K562 (cell line): ENCODE measurements around the gene NLGN4X. TPM values are rescaled to one million over a fixed set of nuclear protein-coding genes. Genes with fewer than 3 reads are reported as not detected.

ENCODE experiments used
- ATAC-seq: fragments of 200-7000 bp; cut with Tn5 transposase; 3 replicates; pipeline ENCODE4 v1.9.1; 2020; ENCODE audit warnings: moderate library complexity
- BruUV-seq: library from RNA; stranded (reverse); fragments of 400-500 nt; replicated peaks from 2 replicates; lab custom pipeline; 2021; lab: Mats Ljungman, UMichigan
- CTCF ChIA-PET: fragments of 300-600 bp; formaldehyde crosslinking; extraction: SDS; loops from one replicate; lab custom pipeline; 2021; ENCODE audit warnings: low intra/inter-chr PET ratio; lab: Yijun Ruan, JAX
- POLR2A ChIA-PET: fragments of 300-600, 350-650 bp; sonication (Branson Sonifier 250); formaldehyde crosslinking; extraction: SDS; loops from one replicate; lab custom pipeline; 2021; ENCODE audit warnings: antibody characterized with exemption, inconsistent platforms; lab: Yijun Ruan, JAX
- DNase-seq, 4 experiments: peaks; one replicate each; pipeline versions ENCODE4 v3.0.0 to v3.0.0-alpha.2; 2011 to 2018; ENCODE audit warnings: low spot score in 3 of 4, mixed read lengths in 3 of 4; ENCODE audit errors: extremely low read depth in 1 of 4
- FAIRE-seq: peaks from 2 replicates; lab custom pipeline; 2011; peaks lifted over from hg19 to GRCh38; lab: Jason Lieb, UNC
- H2AFZ ChIP-seq: 2 replicates; pipeline ENCODE4 v1.6.0; 2011; ENCODE audit warnings: low read depth, low read length, control low read depth, inconsistent platforms
- H3K27ac ChIP-seq: fragments of 200-600 bp; 3 replicates; pipeline ENCODE4 v1.8.0; 2011; ENCODE audit warnings: low read depth, mild to moderate bottlenecking, control low read depth, inconsistent platforms, low read length, moderate library complexity, mixed read lengths; ENCODE audit errors: extremely low read depth
- H3K27me3 ChIP-seq, 2 experiments: fragments of 300-600 bp in 1 of 2; 2 replicates in 1 of 2; 3 replicates in 1 of 2; pipeline versions ENCODE4 v1.6.0 to v1.8.0; 2011; ENCODE audit warnings: inconsistent platforms in 2 of 2, low read length in 2 of 2, mild to moderate bottlenecking in 1 of 2, mixed read lengths in 1 of 2, moderate library complexity in 1 of 2; ENCODE audit not compliant: control insufficient read depth in 2 of 2, insufficient read depth in 2 of 2
- H3K36me3 ChIP-seq: fragments of 300-600 bp; 3 replicates; pipeline ENCODE4 v1.8.0; 2011; ENCODE audit warnings: mild to moderate bottlenecking, low read length, inconsistent platforms; ENCODE audit not compliant: control insufficient read depth, insufficient read depth
- H3K4me1 ChIP-seq, 2 experiments: fragments of 200-600 bp in 1 of 2; replicated peaks in 1 of 2; 2 replicates in 1 of 2; 3 replicates in 1 of 2; pipeline versions ENCODE4 v1.5.1 to v1.8.0; 2011; ENCODE audit warnings: inconsistent platforms in 2 of 2, low read length in 2 of 2, mild to moderate bottlenecking in 1 of 2, mixed read lengths in 1 of 2, moderate library complexity in 1 of 2; ENCODE audit not compliant: control insufficient read depth in 2 of 2, insufficient read depth in 2 of 2
- H3K4me2 ChIP-seq: 2 replicates; pipeline ENCODE4 v1.6.1; 2011; ENCODE audit warnings: low read length, control low read depth, inconsistent platforms, mixed read lengths; ENCODE audit not compliant: insufficient read depth
- H3K4me3 ChIP-seq: fragments of 200-600 bp; sonication (generic), shearing (Covaris generic); 2 replicates; pipeline ENCODE4 v1.5.1; 2016; ENCODE audit warnings: control low read depth, inconsistent platforms
- H3K79me2 ChIP-seq: fragments of 200-600 bp; 3 replicates; pipeline ENCODE4 v1.8.0; 2011; ENCODE audit warnings: low read length, inconsistent platforms; ENCODE audit not compliant: control insufficient read depth, insufficient read depth
- H3K9ac ChIP-seq, 2 experiments: 2 replicates each; pipeline versions ENCODE4 v1.6.0 to v1.6.1; 2011; ENCODE audit warnings: low read depth in 2 of 2, low read length in 2 of 2, control low read depth in 1 of 2, inconsistent platforms in 1 of 2, mild to moderate bottlenecking in 1 of 2, mixed read lengths in 1 of 2; ENCODE audit not compliant: insufficient read depth in 1 of 2
- H3K9me1 ChIP-seq: one replicate; pipeline ENCODE4 v1.6.0; 2011; ENCODE audit warnings: inconsistent platforms, mild to moderate bottlenecking, low read length, moderate library complexity; ENCODE audit not compliant: control insufficient read depth, insufficient read depth
- H3K9me3 ChIP-seq: replicated peaks from 2 replicates; pipeline ENCODE4 v1.5.1; 2011; ENCODE audit warnings: low read depth, low read length, inconsistent platforms; ENCODE audit not compliant: control insufficient read depth, insufficient read depth
- H4K20me1 ChIP-seq: replicated peaks from 2 replicates; pipeline ENCODE4 v1.6.1; 2011; ENCODE audit warnings: low read length, inconsistent platforms, mixed read lengths; ENCODE audit not compliant: control insufficient read depth, insufficient read depth
- ASH1L ChIP-seq: fragments of 450-650 bp; IDR thresholded peaks from 2 replicates; pipeline ENCODE4 v1.6.1; 2018; ENCODE audit warnings: borderline replicate concordance, mild to moderate bottlenecking, low read depth; ENCODE audit not compliant: partially characterized antibody
- GTF2A2 ChIP-seq: IDR thresholded peaks from 2 replicates; pipeline ENCODE4 v1.6.1; 2016; ENCODE audit warnings: mild to moderate bottlenecking, missing genetic modification characterization, missing compliant biosample characterization
- HOXB6 ChIP-seq: fragments of 250-450 bp; sonication (Bioruptor Pico); IDR thresholded peaks from 2 replicates; pipeline ENCODE4 v1.5.1; 2022; ENCODE audit warnings: mild to moderate bottlenecking, borderline replicate concordance
- SMARCB1 ChIP-seq: IDR thresholded peaks from 2 replicates; pipeline ENCODE4 v1.6.1; 2011; ENCODE audit warnings: improper control_type of control experiment, low read depth; ENCODE audit not compliant: insufficient read length
- SMARCE1 ChIP-seq: fragments of 450-650 bp; IDR thresholded peaks from 2 replicates; pipeline ENCODE4 v1.7.1; 2016; ENCODE audit warnings: mild to moderate bottlenecking
- U2AF1 ChIP-seq: fragments of 200-400 bp; formaldehyde crosslinking; optimal IDR thresholded peaks from 2 replicates; pipeline ENCODE3; 2017; ENCODE audit warnings: mild to moderate bottlenecking, low read depth, low read length, moderate library complexity
- ZNF133 ChIP-seq: fragments of 250-450 bp; sonication (Bioruptor Pico); IDR thresholded peaks from 2 replicates; pipeline ENCODE4 v1.4.0; 2020; ENCODE audit warnings: mild to moderate bottlenecking
- ZNF766 ChIP-seq: fragments of 200-800 bp; sonication (Bioruptor generic); conservative IDR thresholded peaks from 2 replicates; pipeline ENCODE4 v1.6.1; 2016; ENCODE audit warnings: missing genetic modification characterization, missing compliant biosample characterization
- WGBS: fragments of 100-300 bp; shearing (Covaris generic); methylation state at CpG from one replicate; pipeline ENCODE4 v1.1.6; 2016; ENCODE audit warnings: low coverage, mixed read lengths; ENCODE audit not compliant: insufficient coverage; ENCODE audit errors: missing lambda C conversion rate; 5-methylcytosine and 5-hydroxymethylcytosine counted together
- in situ Hi-C: fragments of 300-500 bp; cut with MboI; formaldehyde crosslinking; loops from 4 replicates; pipeline ENCODE4 v1.15.0; 2018; ENCODE audit warnings: inconsistent platforms, mixed read lengths
- intact Hi-C: fragments of 100-400 bp; cut with micrococcal nuclease; formaldehyde crosslinking; loops from 2 replicates; pipeline ENCODE4 v1.14.2; 2022
- polyA plus RNA-seq, 8 experiments: library from polyadenylated mRNA; depleted of rRNA in 4 of 8; stranded (reverse) in 5 of 8; unstranded in 3 of 8; fragments of >200 nt; fragmentation: Nextera tagmentation in 2 of 8; fragmentation: Illumina TruSeq in 1 of 8; extraction: Ambion mirVana in 2 of 8; extraction: Trizol in 1 of 8; gene quantifications; 2 replicates each; pipeline versions ENCODE4 v1.2.1 to v1.2.3, GENCODE V29; 2011 to 2014; ENCODE audit warnings: inconsistent platforms in 1 of 8, missing spikeins in 1 of 8
- total RNA-seq, 7 experiments: library from RNA; depleted of rRNA in 6 of 7; stranded (reverse); fragments of >200 nt in 6 of 7; fragmentation: Illumina TruSeq in 2 of 7; extraction: Trizol in 2 of 7; gene quantifications; 2 replicates each; pipeline versions ENCODE4 v1.2.1 to v1.2.3, GENCODE V29; 2011 to 2021; ENCODE audit warnings: low replicate concordance in 1 of 7
- TF ChIP-seq, protein P1 (sequence below): IDR thresholded peaks from 2 replicates; pipeline ENCODE4 v1.6.1; 2012; ENCODE audit warnings: low read depth, low read length, improper control_type of control experiment, borderline replicate concordance
- TF ChIP-seq, protein P2 (sequence below): sonication (generic); formaldehyde crosslinking; IDR thresholded peaks from 2 replicates; pipeline ENCODE4 v1.8.0; 2022; ENCODE audit warnings: missing genetic modification reagents, mild to moderate bottlenecking, borderline replicate concordance
- TF ChIP-seq, protein P3 (sequence below): sonication (generic); formaldehyde crosslinking; IDR thresholded peaks from 2 replicates; pipeline ENCODE4 v1.8.1; 2023; ENCODE audit warnings: mild to moderate bottlenecking, missing genetic modification reagents
- TF ChIP-seq, protein P4 (sequence below): IDR thresholded peaks from 3 replicates; pipeline ENCODE4 v1.6.1; 2011; ENCODE audit warnings: borderline replicate concordance, mild to moderate bottlenecking, moderate library complexity; ENCODE audit not compliant: insufficient read length; ENCODE audit errors: extremely low read depth

Gene NLGN4X
- total and polyA plus RNA-seq, 9 of the 15 experiments (the other 6 are each of a cell fraction or from before 2014, with no cell fraction given): 0.07 TPM; not detected in 8

DNA sequence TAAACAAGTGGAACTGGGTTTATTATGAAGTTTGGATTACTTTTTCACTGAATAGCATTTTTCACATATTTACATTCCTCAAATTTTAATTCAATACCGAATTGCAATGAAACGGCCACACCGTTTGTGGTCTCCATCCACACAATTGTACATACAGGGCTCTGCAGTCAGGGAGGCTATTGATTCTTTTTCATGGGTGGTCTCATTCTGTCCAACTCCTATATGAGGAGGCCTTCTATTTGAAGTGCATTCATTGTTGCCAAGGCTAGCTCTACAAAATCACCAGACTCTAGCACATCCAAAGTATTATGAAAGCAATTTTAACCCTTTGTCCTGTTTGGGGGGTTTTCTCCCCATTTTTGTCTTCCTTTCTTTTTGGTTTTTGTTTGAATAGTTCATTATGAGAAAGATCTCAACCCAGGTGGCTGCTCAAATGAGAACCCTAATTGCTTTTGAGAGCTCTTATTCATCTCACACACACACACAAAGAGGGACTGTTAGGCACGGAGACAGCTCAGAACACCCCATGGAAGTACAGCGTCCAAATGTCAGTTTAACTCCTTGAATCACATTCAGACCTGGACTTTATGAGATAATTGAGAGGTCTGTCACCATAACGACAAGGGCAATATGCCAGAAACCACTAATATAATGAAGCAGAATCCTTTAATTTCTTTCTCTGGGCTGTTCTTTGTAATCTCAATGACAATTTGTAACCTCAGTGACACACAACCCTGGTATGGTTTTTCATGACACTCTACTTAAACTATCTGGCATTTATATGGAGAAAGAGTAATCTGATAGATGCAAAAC, 79.4 kb downstream of the NLGN4X start:
- ChIA-PET CTCF (no interaction called here), POLR2A (no interaction called here)
- ATAC-seq (no peak), DNase-seq (no peak), FAIRE-seq (no peak)
- Histone ChIP-seq H3K27me3 (no peaks in the 10 kb centered on the region), H3K4me2 (no peak overlapping the region), H3K27ac (no peak overlapping the region), H4K20me1 (no peaks in the 10 kb centered on the region), H3K9me1 (no peaks in the 10 kb centered on the region), H3K9me3 (no peaks in the 10 kb centered on the region), H3K79me2 (no peaks in the 10 kb centered on the region), H3K9ac (no peak overlapping the region), H3K4me3 (no peak overlapping the region), H3K36me3 (no peaks in the 10 kb centered on the region), H2AFZ (no peak overlapping the region), H3K4me1 (no peaks in the 10 kb centered on the region)
- intact Hi-C loops (no loop called here), in situ Hi-C loops (no loop called here)
- 0% methylated on average over 5 of the region's 6 CpGs for WGBS
- BruUV-seq: no TSS peak
- TF ChIP-seq HOXB6 (CRISPR knock-in tag) (no peak), GTF2A2 (no peak), SMARCE1 (no peak), U2AF1 (no peak), ZNF766 (no peak), SMARCB1 (no peak), ZNF133 (CRISPR knock-in tag) (no peak), ASH1L (no peak)
- TF ChIP-seq, protein P1, sequence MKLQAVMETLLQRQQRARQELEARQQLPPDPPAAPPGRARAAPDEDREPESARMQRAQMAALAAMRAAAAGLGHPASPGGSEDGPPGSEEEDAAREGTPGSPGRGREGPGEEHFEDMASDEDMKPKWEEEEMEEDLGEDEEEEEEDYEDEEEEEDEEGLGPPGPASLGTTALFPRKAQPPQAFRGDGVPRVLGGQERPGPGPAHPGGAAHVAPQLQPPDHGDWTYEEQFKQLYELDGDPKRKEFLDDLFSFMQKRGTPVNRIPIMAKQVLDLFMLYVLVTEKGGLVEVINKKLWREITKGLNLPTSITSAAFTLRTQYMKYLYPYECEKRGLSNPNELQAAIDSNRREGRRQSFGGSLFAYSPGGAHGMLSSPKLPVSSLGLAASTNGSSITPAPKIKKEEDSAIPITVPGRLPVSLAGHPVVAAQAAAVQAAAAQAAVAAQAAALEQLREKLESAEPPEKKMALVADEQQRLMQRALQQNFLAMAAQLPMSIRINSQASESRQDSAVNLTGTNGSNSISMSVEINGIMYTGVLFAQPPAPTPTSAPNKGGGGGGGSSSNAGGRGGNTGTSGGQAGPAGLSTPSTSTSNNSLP: no peak
- TF ChIP-seq, protein P2, sequence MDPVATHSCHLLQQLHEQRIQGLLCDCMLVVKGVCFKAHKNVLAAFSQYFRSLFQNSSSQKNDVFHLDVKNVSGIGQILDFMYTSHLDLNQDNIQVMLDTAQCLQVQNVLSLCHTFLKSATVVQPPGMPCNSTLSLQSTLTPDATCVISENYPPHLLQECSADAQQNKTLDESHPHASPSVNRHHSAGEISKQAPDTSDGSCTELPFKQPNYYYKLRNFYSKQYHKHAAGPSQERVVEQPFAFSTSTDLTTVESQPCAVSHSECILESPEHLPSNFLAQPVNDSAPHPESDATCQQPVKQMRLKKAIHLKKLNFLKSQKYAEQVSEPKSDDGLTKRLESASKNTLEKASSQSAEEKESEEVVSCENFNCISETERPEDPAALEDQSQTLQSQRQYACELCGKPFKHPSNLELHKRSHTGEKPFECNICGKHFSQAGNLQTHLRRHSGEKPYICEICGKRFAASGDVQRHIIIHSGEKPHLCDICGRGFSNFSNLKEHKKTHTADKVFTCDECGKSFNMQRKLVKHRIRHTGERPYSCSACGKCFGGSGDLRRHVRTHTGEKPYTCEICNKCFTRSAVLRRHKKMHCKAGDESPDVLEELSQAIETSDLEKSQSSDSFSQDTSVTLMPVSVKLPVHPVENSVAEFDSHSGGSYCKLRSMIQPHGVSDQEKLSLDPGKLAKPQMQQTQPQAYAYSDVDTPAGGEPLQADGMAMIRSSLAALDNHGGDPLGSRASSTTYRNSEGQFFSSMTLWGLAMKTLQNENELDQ (CRISPR knock-in tag): no peak
- TF ChIP-seq, protein P3, sequence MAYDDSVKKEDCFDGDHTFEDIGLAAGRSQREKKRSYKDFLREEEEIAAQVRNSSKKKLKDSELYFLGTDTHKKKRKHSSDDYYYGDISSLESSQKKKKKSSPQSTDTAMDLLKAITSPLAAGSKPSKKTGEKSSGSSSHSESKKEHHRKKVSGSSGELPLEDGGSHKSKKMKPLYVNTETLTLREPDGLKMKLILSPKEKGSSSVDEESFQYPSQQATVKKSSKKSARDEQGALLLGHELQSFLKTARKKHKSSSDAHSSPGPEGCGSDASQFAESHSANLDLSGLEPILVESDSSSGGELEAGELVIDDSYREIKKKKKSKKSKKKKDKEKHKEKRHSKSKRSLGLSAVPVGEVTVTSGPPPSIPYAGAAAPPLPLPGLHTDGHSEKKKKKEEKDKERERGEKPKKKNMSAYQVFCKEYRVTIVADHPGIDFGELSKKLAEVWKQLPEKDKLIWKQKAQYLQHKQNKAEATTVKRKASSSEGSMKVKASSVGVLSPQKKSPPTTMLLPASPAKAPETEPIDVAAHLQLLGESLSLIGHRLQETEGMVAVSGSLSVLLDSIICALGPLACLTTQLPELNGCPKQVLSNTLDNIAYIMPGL (CRISPR knock-in tag): no peak
- TF ChIP-seq, protein P4, sequence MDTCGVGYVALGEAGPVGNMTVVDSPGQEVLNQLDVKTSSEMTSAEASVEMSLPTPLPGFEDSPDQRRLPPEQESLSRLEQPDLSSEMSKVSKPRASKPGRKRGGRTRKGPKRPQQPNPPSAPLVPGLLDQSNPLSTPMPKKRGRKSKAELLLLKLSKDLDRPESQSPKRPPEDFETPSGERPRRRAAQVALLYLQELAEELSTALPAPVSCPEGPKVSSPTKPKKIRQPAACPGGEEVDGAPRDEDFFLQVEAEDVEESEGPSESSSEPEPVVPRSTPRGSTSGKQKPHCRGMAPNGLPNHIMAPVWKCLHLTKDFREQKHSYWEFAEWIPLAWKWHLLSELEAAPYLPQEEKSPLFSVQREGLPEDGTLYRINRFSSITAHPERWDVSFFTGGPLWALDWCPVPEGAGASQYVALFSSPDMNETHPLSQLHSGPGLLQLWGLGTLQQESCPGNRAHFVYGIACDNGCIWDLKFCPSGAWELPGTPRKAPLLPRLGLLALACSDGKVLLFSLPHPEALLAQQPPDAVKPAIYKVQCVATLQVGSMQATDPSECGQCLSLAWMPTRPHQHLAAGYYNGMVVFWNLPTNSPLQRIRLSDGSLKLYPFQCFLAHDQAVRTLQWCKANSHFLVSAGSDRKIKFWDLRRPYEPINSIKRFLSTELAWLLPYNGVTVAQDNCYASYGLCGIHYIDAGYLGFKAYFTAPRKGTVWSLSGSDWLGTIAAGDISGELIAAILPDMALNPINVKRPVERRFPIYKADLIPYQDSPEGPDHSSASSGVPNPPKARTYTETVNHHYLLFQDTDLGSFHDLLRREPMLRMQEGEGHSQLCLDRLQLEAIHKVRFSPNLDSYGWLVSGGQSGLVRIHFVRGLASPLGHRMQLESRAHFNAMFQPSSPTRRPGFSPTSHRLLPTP: no peak
